ENCODE results near the gene CRCP. TPM values are rescaled to one million over a fixed set of nuclear protein-coding genes. Genes with fewer than 3 reads are reported as not detected.

CRCP gene
- total RNA-seq, 1 experiment from 2014 or later = 36.4 TPM

- H3K9me3 ChIP-seq (ENCODE audit: low read length) = no peaks in the 10 kb centered on the region
- peak overlapping the region; percentile 98 for H3K4me2 ChIP-seq (ENCODE audit: low read length)
- intact Hi-C loops (cut with micrococcal nuclease) = loop anchor here (5.0 kb wide), 1 partner anchor 44 kb away; no protein-coding TSS in a partner anchor
- no peaks in the 10 kb centered on the region for H3F3A ChIP-seq (ENCODE audit: low read length, unreplicated experiment)
- TF ChIP-seq CTCF (conservative IDR thresholded peaks at IDR 0.05; ENCODE audit: low read depth, low read length) (no peak), EZH2 (IDR thresholded peaks at IDR 0.05; ENCODE audit: low read length, unreplicated experiment) (no peak), EZH2phosphoT487 (IDR thresholded peaks at IDR 0.05; ENCODE audit: borderline replicate concordance, low read length) (no peak)
- H3K36me3 ChIP-seq (ENCODE audit: low read depth, low read length) = no peaks in the 10 kb centered on the region
- ATAC-seq (no peak), DNase-seq (no peak)
- ChIA-PET POLR2A (ENCODE audit: unreplicated experiment) (interaction anchor here (0.6 to 0.7 kb wide), 2 partner anchors 13 to 779 kb away, joined by 3 to 5 read pairs; no protein-coding TSS in a partner anchor), CTCF (no interaction called here)
- peak overlapping the region; percentile 85 for H2AFZ ChIP-seq (ENCODE audit: low read length)
- no peaks in the 10 kb centered on the region for H3K9me2 ChIP-seq (replicated peaks; ENCODE audit: low read length)
- H3K9ac ChIP-seq (ENCODE audit: low read length) = peak overlapping the region; percentile 85
- H3K27ac ChIP-seq (ENCODE audit: low read length) = no peak overlapping the region
- peaks cover 10% of the 10 kb centered on the region; the same call in 1 of the 2 replicates for H3K4me1 ChIP-seq (ENCODE audit: insufficient read depth, low read length)
- peaks cover 15% of the 10 kb centered on the region for H3K79me2 ChIP-seq (ENCODE audit: low read length)
- H3K27me3 ChIP-seq (ENCODE audit: low read length) = no peaks in the 10 kb centered on the region
- peak overlapping the region; percentile 96 for H3K4me3 ChIP-seq (ENCODE audit: low read length)
- H4K20me1 ChIP-seq (ENCODE audit: low read length) = no peaks in the 10 kb centered on the region
- no TSS peak for BruUV-seq (replicated peaks)
Observed at GRCh38 chr7:66076462-66077329, 38.0 kb upstream of the CRCP start.

GRCh38 chr7:66078067-66078466, 36.6 kb upstream of the CRCP start:
- H3F3A ChIP-seq (ENCODE audit: low read length, unreplicated experiment) = no peaks in the 10 kb centered on the region
- ChIA-PET POLR2A (ENCODE audit: unreplicated experiment) (interaction anchor here (0.5 to 0.6 kb wide), 2 partner anchors 46 to 577 kb away, joined by 5 read pairs; no protein-coding TSS in a partner anchor), CTCF (no interaction called here)
- H3K36me3 ChIP-seq (ENCODE audit: low read depth, low read length) = no peaks in the 10 kb centered on the region
- no peak overlapping the region for H3K27ac ChIP-seq (ENCODE audit: low read length)
- no peaks in the 10 kb centered on the region for H3K27me3 ChIP-seq (ENCODE audit: low read length)
- no peak overlapping the region for H2AFZ ChIP-seq (ENCODE audit: low read length)
- H3K9me2 ChIP-seq (replicated peaks; ENCODE audit: low read length) = no peaks in the 10 kb centered on the region
- intact Hi-C loops (cut with micrococcal nuclease) = loop anchor here (5.0 kb wide), 1 partner anchor 46 kb away; no protein-coding TSS in a partner anchor
- no peaks in the 10 kb centered on the region for H4K20me1 ChIP-seq (ENCODE audit: low read length)
- ATAC-seq (no peak), DNase-seq (no peak)
- BruUV-seq (replicated peaks) = no TSS peak
- peaks cover 15% of the 10 kb centered on the region for H3K79me2 ChIP-seq (ENCODE audit: low read length)
- TF ChIP-seq EZH2phosphoT487 (IDR thresholded peaks at IDR 0.05; ENCODE audit: borderline replicate concordance, low read length) = no peak
- no peak for TF ChIP-seq CTCF (conservative IDR thresholded peaks at IDR 0.05; ENCODE audit: low read depth, low read length)
- TF ChIP-seq EZH2 (IDR thresholded peaks at IDR 0.05; ENCODE audit: low read length, unreplicated experiment) = no peak
- no peaks in the 10 kb centered on the region for H3K9me3 ChIP-seq (ENCODE audit: low read length)
- peaks cover 10% of the 10 kb centered on the region; the same call in 1 of the 2 replicates for H3K4me1 ChIP-seq (ENCODE audit: insufficient read depth, low read length)
- H3K4me3 ChIP-seq (ENCODE audit: low read length) = no peak overlapping the region
- H3K9ac ChIP-seq (ENCODE audit: low read length) = no peak overlapping the region
- H3K4me2 ChIP-seq (ENCODE audit: low read length) = no peak overlapping the region

GRCh38 chr7:66082083-66082482, 32.6 kb upstream of the CRCP start:
- no TSS peak for BruUV-seq (replicated peaks)
- Histone ChIP-seq H3F3A (ENCODE audit: low read length, unreplicated experiment) (no peaks in the 10 kb centered on the region), H2AFZ (ENCODE audit: low read length) (no peak overlapping the region), H3K79me2 (ENCODE audit: low read length) (peaks cover 2% of the 10 kb centered on the region), H3K9ac (ENCODE audit: low read length) (no peak overlapping the region), H3K4me3 (ENCODE audit: low read length) (no peak overlapping the region), H3K27ac (ENCODE audit: low read length) (no peak overlapping the region), H4K20me1 (ENCODE audit: low read length) (no peaks in the 10 kb centered on the region), H3K27me3 (ENCODE audit: low read length) (no peaks in the 10 kb centered on the region), H3K4me2 (ENCODE audit: low read length) (no peak overlapping the region), H3K36me3 (ENCODE audit: low read depth, low read length) (no peaks in the 10 kb centered on the region), H3K4me1 (ENCODE audit: insufficient read depth, low read length) (peaks cover 1% of the 10 kb centered on the region; the same call in 1 of the 2 replicates), H3K9me2 (replicated peaks; ENCODE audit: low read length) (no peaks in the 10 kb centered on the region), H3K9me3 (ENCODE audit: low read length) (no peaks in the 10 kb centered on the region)
- ChIA-PET POLR2A (ENCODE audit: unreplicated experiment) (no interaction called here), CTCF (no interaction called here)
- ATAC-seq (no peak), DNase-seq (no peak)
- TF ChIP-seq CTCF (conservative IDR thresholded peaks at IDR 0.05; ENCODE audit: low read depth, low read length) = no peak
- TF ChIP-seq EZH2phosphoT487 (IDR thresholded peaks at IDR 0.05; ENCODE audit: borderline replicate concordance, low read length) = no peak
- TF ChIP-seq EZH2 (IDR thresholded peaks at IDR 0.05; ENCODE audit: low read length, unreplicated experiment) = no peak
- intact Hi-C loops (cut with micrococcal nuclease) = no loop called here
